Calu3 (cell line): ENCODE data around the gene EPHB6. TPM values are rescaled to one million over a fixed set of nuclear protein-coding genes. Genes with fewer than 3 reads are reported as not detected.

ENCODE experiments used
- BruUV-seq: library from RNA; stranded (reverse); fragments of 400-500 nt; replicated peaks from 2 replicates; lab custom pipeline; 2021; lab: Mats Ljungman, UMichigan
- CTCF ChIA-PET: fragments of 300-600 bp; sonication (Branson Sonifier 250); formaldehyde crosslinking; loops from one replicate; lab custom pipeline; 2022; ENCODE audit warnings: antibody characterized with exemption; lab: Charles Lee
- DNase-seq: peaks from one replicate; pipeline ENCODE4 v3.0.0; 2022
- H3K27ac Mint-ChIP-seq: one replicate; pipeline ENCODE4 v1.8.0; 2022; ENCODE audit warnings: mixed read lengths; ENCODE audit not compliant: unreplicated experiment
- H3K27me3 Mint-ChIP-seq: one replicate; pipeline ENCODE4 v1.8.0; 2022; ENCODE audit warnings: mixed read lengths; ENCODE audit not compliant: unreplicated experiment
- H3K36me3 Mint-ChIP-seq: one replicate; pipeline ENCODE4 v1.8.0; 2022; ENCODE audit warnings: mild to moderate bottlenecking, moderate library complexity, mixed read lengths; ENCODE audit not compliant: insufficient read depth, unreplicated experiment
- H3K4me1 Mint-ChIP-seq: one replicate; pipeline ENCODE4 v1.8.0; 2022; ENCODE audit warnings: mild to moderate bottlenecking, low read depth, mixed read lengths; ENCODE audit not compliant: unreplicated experiment
- H3K4me3 Mint-ChIP-seq: one replicate; pipeline ENCODE4 v1.8.0; 2022; ENCODE audit warnings: mild to moderate bottlenecking, low read depth, moderate library complexity, mixed read lengths; ENCODE audit not compliant: unreplicated experiment
- H3K9me3 Mint-ChIP-seq: one replicate; pipeline ENCODE4 v1.8.0; 2022; ENCODE audit warnings: low read depth, mixed read lengths; ENCODE audit not compliant: unreplicated experiment
- intact Hi-C: fragments of 100-400 bp; cut with micrococcal nuclease; formaldehyde crosslinking; loops from one replicate; pipeline ENCODE4 v1.10.0; 2022; ENCODE audit not compliant: unreplicated experiment
- total RNA-seq: library from RNA; stranded (reverse); gene quantifications from 2 replicates; pipeline ENCODE4 v1.2.3, GENCODE V29; 2022
- TF ChIP-seq, protein P1 (sequence below): fragments of 200-600 bp; IDR thresholded peaks from one replicate; pipeline ENCODE4 v1.8.0; 2022; ENCODE audit warnings: antibody characterized with exemption; ENCODE audit not compliant: unreplicated experiment

Gene EPHB6
- total RNA-seq, 1 experiment from 2014 or later = 3.0 TPM

DNA sequence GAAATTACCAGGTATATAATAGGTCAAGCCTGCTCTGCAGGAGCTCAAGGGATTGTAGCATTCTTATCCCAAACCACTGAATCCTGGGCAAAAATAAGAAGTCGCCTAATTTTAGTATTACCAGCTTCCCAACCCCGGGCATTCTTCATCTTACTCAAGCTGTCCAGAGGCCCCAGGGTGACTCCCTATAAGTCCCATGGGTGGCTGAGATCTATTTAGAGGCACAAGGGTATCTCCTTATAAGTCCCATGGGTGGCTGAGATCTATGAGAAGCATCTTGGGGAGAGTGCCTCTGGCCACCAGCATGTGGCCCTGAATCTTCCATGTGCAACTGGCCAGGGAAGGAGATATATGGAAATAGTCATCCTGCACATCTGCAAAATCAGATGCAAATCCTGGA is 45.2 kb upstream of the EPHB6 start:
- no peaks in the 10 kb centered on the region for H3K9me3 Mint-ChIP-seq
- peaks cover 70% of the 10 kb centered on the region for H3K27me3 Mint-ChIP-seq
- H3K4me1 Mint-ChIP-seq = peaks cover 47% of the 10 kb centered on the region
- no peak overlapping the region for H3K4me3 Mint-ChIP-seq
- H3K36me3 Mint-ChIP-seq = peaks cover 6% of the 10 kb centered on the region
- CTCF ChIA-PET = interaction anchor here (1.0 kb wide), 1 partner anchor 26 kb away, joined by 3 read pairs; no protein-coding TSS in a partner anchor
- intact Hi-C loops = loop anchor here (2.0 kb wide), 1 partner anchor 27 kb away; no protein-coding TSS in a partner anchor
- BruUV-seq = no TSS peak
- no peak for DNase-seq
- TF ChIP-seq, protein P1, sequence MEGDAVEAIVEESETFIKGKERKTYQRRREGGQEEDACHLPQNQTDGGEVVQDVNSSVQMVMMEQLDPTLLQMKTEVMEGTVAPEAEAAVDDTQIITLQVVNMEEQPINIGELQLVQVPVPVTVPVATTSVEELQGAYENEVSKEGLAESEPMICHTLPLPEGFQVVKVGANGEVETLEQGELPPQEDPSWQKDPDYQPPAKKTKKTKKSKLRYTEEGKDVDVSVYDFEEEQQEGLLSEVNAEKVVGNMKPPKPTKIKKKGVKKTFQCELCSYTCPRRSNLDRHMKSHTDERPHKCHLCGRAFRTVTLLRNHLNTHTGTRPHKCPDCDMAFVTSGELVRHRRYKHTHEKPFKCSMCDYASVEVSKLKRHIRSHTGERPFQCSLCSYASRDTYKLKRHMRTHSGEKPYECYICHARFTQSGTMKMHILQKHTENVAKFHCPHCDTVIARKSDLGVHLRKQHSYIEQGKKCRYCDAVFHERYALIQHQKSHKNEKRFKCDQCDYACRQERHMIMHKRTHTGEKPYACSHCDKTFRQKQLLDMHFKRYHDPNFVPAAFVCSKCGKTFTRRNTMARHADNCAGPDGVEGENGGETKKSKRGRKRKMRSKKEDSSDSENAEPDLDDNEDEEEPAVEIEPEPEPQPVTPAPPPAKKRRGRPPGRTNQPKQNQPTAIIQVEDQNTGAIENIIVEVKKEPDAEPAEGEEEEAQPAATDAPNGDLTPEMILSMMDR = no peak
- H3K27ac Mint-ChIP-seq = peak overlapping the region; percentile 61

DNA sequence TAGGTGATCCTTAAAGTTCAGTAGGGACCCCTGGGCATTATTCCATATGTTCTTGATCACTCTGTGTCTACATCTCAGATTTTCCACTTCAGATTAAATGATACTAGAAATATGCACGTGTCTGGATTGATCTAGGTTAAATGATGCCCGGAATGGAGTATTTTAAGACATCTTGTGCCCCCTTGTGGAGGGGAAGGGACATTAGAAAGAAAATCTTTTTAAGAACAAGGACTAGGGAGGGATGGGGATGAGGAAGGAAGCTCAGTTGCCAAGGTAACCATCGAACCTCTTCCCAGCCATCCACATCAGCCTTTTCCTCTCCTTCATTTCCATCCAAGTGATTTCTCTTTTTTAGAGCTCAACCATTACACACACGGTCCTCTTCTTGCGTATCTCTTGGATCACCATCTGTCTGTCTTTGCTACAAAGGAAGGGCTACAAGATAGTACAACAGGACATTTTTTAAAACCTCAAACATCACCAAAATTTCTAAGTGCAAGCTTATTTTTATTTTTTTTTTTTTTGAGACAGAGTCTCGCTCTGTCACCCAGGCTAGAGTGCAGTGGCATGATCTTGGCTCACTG is 43.6 kb upstream of the EPHB6 start:
- TF ChIP-seq, protein P1 = peak; percentile 73
- Mint-ChIP-seq H3K4me1 (peaks cover 47% of the 10 kb centered on the region), H3K4me3 (no peak overlapping the region), H3K36me3 (peaks cover 6% of the 10 kb centered on the region), H3K27ac (no peak overlapping the region), H3K27me3 (peaks cover 66% of the 10 kb centered on the region), H3K9me3 (no peaks in the 10 kb centered on the region)
- CTCF ChIA-PET = interaction anchor here (1.0 to 1.6 kb wide), 5 partner anchors 24 to 277 kb away, joined by 4 to 14 read pairs (median 6); no protein-coding TSS in a partner anchor
- intact Hi-C loops = loop anchor here (1.0 to 2.0 kb wide), 3 partner anchors 28 to 179 kb away; no protein-coding TSS in a partner anchor
- DNase-seq = peak; percentile 39
- no TSS peak for BruUV-seq

DNA sequence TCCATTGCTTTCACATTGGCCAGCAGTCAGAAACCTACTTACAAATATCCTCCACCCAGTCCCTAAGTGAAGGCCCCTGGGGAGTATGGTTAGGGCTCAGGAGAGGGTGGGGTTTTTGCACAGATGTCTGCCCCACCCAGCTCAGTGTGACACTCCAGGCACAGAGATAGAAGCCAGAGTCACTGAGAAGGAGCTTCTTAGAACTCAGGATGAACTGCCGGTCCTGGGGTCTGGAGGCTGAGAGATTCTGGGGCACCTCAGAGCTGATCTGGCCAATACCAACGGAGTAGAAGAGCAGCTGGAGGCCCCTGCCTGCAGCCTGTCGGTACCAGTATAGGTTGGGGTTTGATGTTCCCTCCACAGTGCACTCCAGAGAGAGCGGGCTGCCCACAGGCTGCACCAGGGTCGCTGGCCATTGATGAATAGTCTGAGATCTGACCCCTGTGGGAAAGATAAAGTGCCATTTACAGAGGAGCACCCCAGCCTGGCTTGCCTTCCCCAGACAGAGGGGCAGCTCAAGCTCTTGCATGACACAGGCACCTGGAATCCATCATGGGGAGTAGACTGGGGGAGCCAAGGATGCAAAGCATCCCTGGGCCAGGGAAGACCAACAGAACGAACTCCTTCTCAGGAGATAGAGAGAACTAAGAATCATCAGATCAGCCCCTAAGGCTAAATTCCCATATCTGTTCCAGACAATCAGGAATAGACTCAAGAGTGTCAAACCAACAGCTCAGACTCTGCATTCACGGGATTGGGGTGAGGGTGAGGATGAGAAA is 42.2 kb upstream of the EPHB6 start:
- intact Hi-C loops = no loop called here
- Mint-ChIP-seq H3K4me3 (no peak overlapping the region), H3K27me3 (peaks cover 66% of the 10 kb centered on the region), H3K9me3 (no peaks in the 10 kb centered on the region), H3K36me3 (peaks cover 6% of the 10 kb centered on the region), H3K27ac (no peak overlapping the region), H3K4me1 (peaks cover 39% of the 10 kb centered on the region)
- CTCF ChIA-PET = interaction anchor here (1.0 to 2.8 kb wide), 4 partner anchors 29 to 403 kb away, joined by 3 to 10 read pairs (median 6); no protein-coding TSS in a partner anchor
- DNase-seq = no peak
- TF ChIP-seq, protein P1 = no peak
- BruUV-seq = no TSS peak

DNA sequence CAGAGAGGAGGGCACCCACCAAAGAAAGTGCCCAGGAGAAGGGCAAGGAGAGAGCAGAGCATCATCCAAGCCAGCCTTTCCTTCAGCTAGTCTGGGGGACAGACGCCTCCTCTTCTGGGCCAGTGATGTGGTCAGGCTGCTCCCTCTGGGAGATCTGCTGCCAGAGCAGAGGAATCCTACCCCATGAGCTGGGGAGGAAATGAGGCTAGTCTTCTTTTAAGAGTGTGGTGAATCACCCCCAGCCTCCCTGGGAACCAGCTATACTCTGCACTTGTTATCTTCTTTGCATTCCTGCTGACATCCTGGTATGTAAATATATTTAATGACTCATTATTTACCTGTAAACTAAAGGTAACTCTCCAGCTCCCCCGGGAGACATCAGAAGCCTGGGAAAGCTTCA is 41.6 kb upstream of the EPHB6 start:
- peak; percentile 52 for DNase-seq
- H3K9me3 Mint-ChIP-seq = no peaks in the 10 kb centered on the region
- H3K4me1 Mint-ChIP-seq = peaks cover 33% of the 10 kb centered on the region
- H3K27ac Mint-ChIP-seq = no peak overlapping the region
- H3K4me3 Mint-ChIP-seq = no peak overlapping the region
- no TSS peak for BruUV-seq
- H3K27me3 Mint-ChIP-seq = peaks cover 66% of the 10 kb centered on the region
- CTCF ChIA-PET = interaction anchor here (1.0 to 2.8 kb wide), 4 partner anchors 30 to 402 kb away, joined by 3 to 10 read pairs (median 6); no protein-coding TSS in a partner anchor
- intact Hi-C loops = no loop called here
- TF ChIP-seq, protein P1 = no peak
- H3K36me3 Mint-ChIP-seq = peaks cover 6% of the 10 kb centered on the region
